SU-DHL-6 (cell line): Measurements from ENCODE around the gene ANKRD49.

Source experiments
- EZH2phosphoT487 ChIP-seq: fragments of 200-600 bp; sonication (generic), shearing (Covaris generic); conservative IDR thresholded peaks from 2 replicates; pipeline ENCODE4 v1.6.1; 2018; ENCODE audit warnings: mild to moderate bottlenecking, antibody characterized with exemption, low read length, moderate library complexity, mixed read lengths
- TF ChIP-seq, protein P1 (sequence below): fragments of 200-600 bp; sonication (generic); IDR thresholded peaks from one replicate; pipeline ENCODE4 v1.5.1; 2017; ENCODE audit warnings: antibody characterized with exemption, mild to moderate bottlenecking, low read length, moderate library complexity; ENCODE audit not compliant: insufficient read depth, poor library complexity, severe bottlenecking

DNA sequence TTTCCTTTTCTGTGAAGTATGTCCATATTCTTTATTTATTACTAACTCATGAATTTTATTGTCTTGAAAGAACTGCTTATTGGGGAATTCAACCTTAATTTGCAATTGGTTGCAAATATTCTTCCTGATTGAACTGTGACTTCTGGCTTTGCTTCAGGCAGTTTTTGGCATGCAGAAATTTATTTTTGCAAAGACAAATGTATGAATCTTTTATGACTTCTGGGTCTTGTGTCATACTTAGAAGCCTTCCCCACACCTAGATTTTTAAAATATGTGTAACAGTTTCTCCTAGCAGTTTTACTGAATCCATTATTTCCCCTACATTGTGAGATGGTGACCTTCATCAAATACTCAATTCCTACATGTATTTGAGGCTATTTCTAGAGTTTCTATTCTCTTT, 12.4 kb upstream of the ANKRD49 start:
- TF ChIP-seq, protein P1, sequence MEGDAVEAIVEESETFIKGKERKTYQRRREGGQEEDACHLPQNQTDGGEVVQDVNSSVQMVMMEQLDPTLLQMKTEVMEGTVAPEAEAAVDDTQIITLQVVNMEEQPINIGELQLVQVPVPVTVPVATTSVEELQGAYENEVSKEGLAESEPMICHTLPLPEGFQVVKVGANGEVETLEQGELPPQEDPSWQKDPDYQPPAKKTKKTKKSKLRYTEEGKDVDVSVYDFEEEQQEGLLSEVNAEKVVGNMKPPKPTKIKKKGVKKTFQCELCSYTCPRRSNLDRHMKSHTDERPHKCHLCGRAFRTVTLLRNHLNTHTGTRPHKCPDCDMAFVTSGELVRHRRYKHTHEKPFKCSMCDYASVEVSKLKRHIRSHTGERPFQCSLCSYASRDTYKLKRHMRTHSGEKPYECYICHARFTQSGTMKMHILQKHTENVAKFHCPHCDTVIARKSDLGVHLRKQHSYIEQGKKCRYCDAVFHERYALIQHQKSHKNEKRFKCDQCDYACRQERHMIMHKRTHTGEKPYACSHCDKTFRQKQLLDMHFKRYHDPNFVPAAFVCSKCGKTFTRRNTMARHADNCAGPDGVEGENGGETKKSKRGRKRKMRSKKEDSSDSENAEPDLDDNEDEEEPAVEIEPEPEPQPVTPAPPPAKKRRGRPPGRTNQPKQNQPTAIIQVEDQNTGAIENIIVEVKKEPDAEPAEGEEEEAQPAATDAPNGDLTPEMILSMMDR: no peak
- TF ChIP-seq EZH2phosphoT487: no peak
